WTC11 (cell line): ENCODE measurements around the gene ORMDL2. TPM values are rescaled to one million over a fixed set of nuclear protein-coding genes. Genes with fewer than 3 reads are reported as not detected.
A peak's percentile ranks its signal among the peaks of the same experiment; 100 is the strongest.
"Not testable (repeated sequence)": the region's sequence is repeated elsewhere in the genome, so short reads cannot be mapped to it uniquely, and the experiment has no call there.

Experiments used
- ATAC-seq: fragments of 200-7000 bp; cut with Tn5 transposase; 2 replicates; pipeline ENCODE4 v1.10.0; 2021; ENCODE audit warnings: mild to moderate bottlenecking, moderate library complexity
- CTCF ChIA-PET: fragments of 300-600 bp; sonication (Branson Sonifier 250); formaldehyde crosslinking; loops from one replicate; lab custom pipeline; 2021; ENCODE audit warnings: antibody characterized with exemption; lab: Charles Lee
- POLR2A ChIA-PET: fragments of 350-600 bp; sonication (Branson Sonifier 250); formaldehyde crosslinking; loops from one replicate; lab custom pipeline; 2021; ENCODE audit warnings: antibody characterized with exemption; lab: Charles Lee
- DNase-seq: peaks from one replicate; pipeline ENCODE4 v3.0.0; 2021; ENCODE audit warnings: low spot score
- H3K27ac Mint-ChIP-seq: 2 replicates; pipeline ENCODE4 v1.8.0; 2021; ENCODE audit warnings: mixed read lengths
- H3K27me3 Mint-ChIP-seq: 2 replicates; pipeline ENCODE4 v1.8.0; 2021; ENCODE audit warnings: low read depth, mild to moderate bottlenecking, moderate library complexity, mixed read lengths
- H3K36me3 Mint-ChIP-seq: 2 replicates; pipeline ENCODE4 v1.8.0; 2021; ENCODE audit warnings: mixed read lengths
- H3K4me1 Mint-ChIP-seq: 2 replicates; pipeline ENCODE4 v1.8.0; 2022; ENCODE audit warnings: mixed read lengths
- H3K4me3 Mint-ChIP-seq: 2 replicates; pipeline ENCODE4 v1.8.0; 2021; ENCODE audit warnings: mild to moderate bottlenecking, moderate library complexity, mixed read lengths
- H3K9me3 Mint-ChIP-seq: 2 replicates; pipeline ENCODE4 v1.8.0; 2021; ENCODE audit warnings: mixed read lengths
- ESRRA ChIP-seq: sonication (generic); formaldehyde crosslinking; IDR thresholded peaks from 2 replicates; pipeline ENCODE4 v1.8.1; 2022; ENCODE audit warnings: mild to moderate bottlenecking, missing genetic modification reagents, borderline replicate concordance
- HMGA2 ChIP-seq: fragments of 250-450 bp; sonication (Bioruptor Pico); IDR thresholded peaks from 2 replicates; pipeline ENCODE4 v1.4.0; 2021; ENCODE audit warnings: mild to moderate bottlenecking, moderate library complexity
- JAZF1 ChIP-seq: fragments of 250-450 bp; sonication (Bioruptor Pico); IDR thresholded peaks from 2 replicates; pipeline ENCODE4 v1.9.0; 2021; ENCODE audit warnings: moderate library complexity, mild to moderate bottlenecking, inconsistent platforms
- total RNA-seq: library from RNA; stranded (reverse); gene quantifications from 3 replicates; pipeline ENCODE4 v1.2.3, GENCODE V29; 2021
- TF ChIP-seq, protein P1 (sequence below): sonication (generic); formaldehyde crosslinking; conservative IDR thresholded peaks from 2 replicates; pipeline ENCODE4 v1.8.1; 2023; ENCODE audit warnings: mild to moderate bottlenecking, low read depth, missing genetic modification reagents, moderate library complexity

Gene ORMDL2
- total RNA-seq, 1 experiment from 2014 or later: 32.9 TPM

DNA sequence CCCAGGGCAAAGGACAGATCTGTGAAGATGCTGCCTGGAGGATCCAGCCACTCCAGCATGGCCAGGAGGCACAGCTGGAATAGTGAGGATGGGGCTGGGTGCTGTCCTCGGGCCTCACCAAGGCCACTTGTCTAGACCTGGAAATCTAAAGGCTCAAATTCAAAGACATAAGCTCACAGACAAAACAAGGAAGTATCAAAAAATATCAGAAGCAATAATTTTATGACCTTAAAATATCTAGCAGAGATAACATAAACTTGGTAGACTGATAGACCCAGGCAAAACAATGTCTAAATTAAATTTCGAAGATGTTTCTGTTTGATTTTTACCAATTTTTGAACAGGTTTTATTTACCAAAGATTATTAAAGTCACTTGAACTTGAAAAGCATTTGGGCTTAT is 47.5 kb downstream of the ORMDL2 start:
- Mint-ChIP-seq H3K36me3 (peaks cover 3% of the 10 kb centered on the region), H3K9me3 (peaks cover 5% of the 10 kb centered on the region), H3K27me3 (no peaks in the 10 kb centered on the region), H3K27ac (no peak overlapping the region), H3K4me1 (no peaks in the 10 kb centered on the region), H3K4me3 (no peak overlapping the region)
- ChIA-PET POLR2A (no interaction called here), CTCF (no interaction called here)
- ATAC-seq (no peak), DNase-seq (no peak)
- TF ChIP-seq ESRRA (CRISPR knock-in tag): no peak
- TF ChIP-seq, protein P1, sequence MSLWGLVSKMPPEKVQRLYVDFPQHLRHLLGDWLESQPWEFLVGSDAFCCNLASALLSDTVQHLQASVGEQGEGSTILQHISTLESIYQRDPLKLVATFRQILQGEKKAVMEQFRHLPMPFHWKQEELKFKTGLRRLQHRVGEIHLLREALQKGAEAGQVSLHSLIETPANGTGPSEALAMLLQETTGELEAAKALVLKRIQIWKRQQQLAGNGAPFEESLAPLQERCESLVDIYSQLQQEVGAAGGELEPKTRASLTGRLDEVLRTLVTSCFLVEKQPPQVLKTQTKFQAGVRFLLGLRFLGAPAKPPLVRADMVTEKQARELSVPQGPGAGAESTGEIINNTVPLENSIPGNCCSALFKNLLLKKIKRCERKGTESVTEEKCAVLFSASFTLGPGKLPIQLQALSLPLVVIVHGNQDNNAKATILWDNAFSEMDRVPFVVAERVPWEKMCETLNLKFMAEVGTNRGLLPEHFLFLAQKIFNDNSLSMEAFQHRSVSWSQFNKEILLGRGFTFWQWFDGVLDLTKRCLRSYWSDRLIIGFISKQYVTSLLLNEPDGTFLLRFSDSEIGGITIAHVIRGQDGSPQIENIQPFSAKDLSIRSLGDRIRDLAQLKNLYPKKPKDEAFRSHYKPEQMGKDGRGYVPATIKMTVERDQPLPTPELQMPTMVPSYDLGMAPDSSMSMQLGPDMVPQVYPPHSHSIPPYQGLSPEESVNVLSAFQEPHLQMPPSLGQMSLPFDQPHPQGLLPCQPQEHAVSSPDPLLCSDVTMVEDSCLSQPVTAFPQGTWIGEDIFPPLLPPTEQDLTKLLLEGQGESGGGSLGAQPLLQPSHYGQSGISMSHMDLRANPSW (CRISPR knock-in tag): no peak
- TF ChIP-seq JAZF1: no peak

DNA sequence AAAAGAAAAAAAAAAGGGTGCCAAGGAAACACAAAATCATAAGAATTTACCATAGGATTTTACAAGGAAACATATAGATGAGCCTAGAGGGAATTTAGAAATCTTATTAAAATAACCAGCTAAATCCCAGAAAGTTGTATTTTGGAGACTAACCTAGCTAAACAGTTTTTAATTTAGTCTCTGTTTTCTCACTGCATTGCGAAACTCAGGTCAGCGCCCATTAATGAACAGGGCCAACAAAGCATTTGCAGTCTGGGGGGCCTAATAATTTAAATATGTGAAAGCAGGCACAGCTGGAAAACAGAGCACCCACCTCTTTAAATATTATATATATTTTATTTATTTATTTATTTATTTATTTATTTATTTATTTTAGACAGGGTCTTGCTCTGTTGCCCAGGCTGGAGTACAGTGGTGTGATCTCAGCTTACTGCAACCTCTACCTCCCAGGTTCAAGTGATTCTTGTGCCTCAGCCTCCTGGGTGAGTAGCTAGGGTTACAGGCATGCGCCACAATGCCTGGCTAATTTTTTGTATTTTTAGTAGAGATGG is 48.7 kb downstream of the ORMDL2 start:
- H3K4me1 Mint-ChIP-seq, DNase-seq, H3K27ac Mint-ChIP-seq, H3K9me3 Mint-ChIP-seq, POLR2A ChIA-PET, ATAC-seq, H3K27me3 Mint-ChIP-seq, H3K4me3 Mint-ChIP-seq, CTCF ChIA-PET, H3K36me3 Mint-ChIP-seq: not testable (repeated sequence)
- TF ChIP-seq HMGA2: peak; percentile 40; the same call in 1 of the 2 replicates

Other genes with a start within 250 kb of the ORMDL2 start
- not detected in 3 replicates for gene OR2AP1, start 245.6 kb upstream of the ORMDL2 start, total RNA-seq
- not detected in 3 replicates for gene OR10P1, start 181.1 kb upstream of the ORMDL2 start, total RNA-seq
- gene ITGA7, start 110.1 kb upstream of the ORMDL2 start, total RNA-seq: 77.8 to 96.2 TPM (median 80.4 TPM) in 3 replicates
- 81.9 to 97.1 TPM (median 95.1 TPM) in 3 replicates for gene BLOC1S1, start 102.0 kb upstream of the ORMDL2 start, total RNA-seq
- gene RDH5, start 97.6 kb upstream of the ORMDL2 start, total RNA-seq: 3.0 to 5.8 TPM (median 3.5 TPM) in 3 replicates
- 409 to 419 TPM (median 414 TPM) in 3 replicates for gene CD63, start 89.0 kb upstream of the ORMDL2 start, total RNA-seq
- gene GDF11, start 74.9 kb upstream of the ORMDL2 start, total RNA-seq: 16.9 to 20.7 TPM (median 19.6 TPM) in 3 replicates
- gene SARNP, start 317 bp upstream of the ORMDL2 start, total RNA-seq: 98.3 to 102 TPM (median 100 TPM) in 3 replicates
- 32.1 to 34.5 TPM (median 34.1 TPM) in 3 replicates for gene DNAJC14, start 11.5 kb downstream of the ORMDL2 start, total RNA-seq
- 0.98 to 1.6 TPM (median 1.0 TPM) in 3 replicates for gene MMP19, start 24.9 kb downstream of the ORMDL2 start, total RNA-seq
- gene PYM1, start 109.9 kb downstream of the ORMDL2 start, total RNA-seq: 55.5 to 61.7 TPM (median 57.3 TPM) in 3 replicates
- gene DGKA, start 113.1 kb downstream of the ORMDL2 start, total RNA-seq: 19.8 to 25.5 TPM (median 23.6 TPM) in 3 replicates
- 72.2 to 86.5 TPM (median 79.3 TPM) in 3 replicates for gene PMEL, start 148.0 kb downstream of the ORMDL2 start, total RNA-seq
- gene CDK2, start 148.8 kb downstream of the ORMDL2 start, total RNA-seq: 37.6 to 44.1 TPM (median 43.1 TPM) in 3 replicates
- gene RAB5B, start 156.0 kb downstream of the ORMDL2 start, total RNA-seq: 55.0 to 65.8 TPM (median 64.3 TPM) in 3 replicates
- 20.3 to 23.2 TPM (median 23.2 TPM) in 3 replicates for gene SUOX, start 179.2 kb downstream of the ORMDL2 start, total RNA-seq
- 13.6 to 14.9 TPM (median 14.8 TPM) in 3 replicates for gene IKZF4, start 203.0 kb downstream of the ORMDL2 start, total RNA-seq
- gene RPS26, start 223.9 kb downstream of the ORMDL2 start, total RNA-seq: 66.4 to 77.2 TPM (median 73.4 TPM) in 3 replicates